ENCODE measurements around the gene RB1. TPM values are rescaled to one million over a fixed set of nuclear protein-coding genes. Genes with fewer than 3 reads are reported as not detected.

RB1 gene
- total RNA-seq, 1 experiment from 2014 or later: 57.1 TPM

GRCh38 chr13:48383384-48383783, 79.8 kb downstream of the RB1 start:
- no peaks in the 10 kb centered on the region for H3K4me1 ChIP-seq (ENCODE audit: insufficient read depth, low read length, poor library complexity, severe bottlenecking)
- DNase-seq (ENCODE audit: low spot score): no peak
- TF ChIP-seq CTCF (conservative IDR thresholded peaks at IDR 0.05; ENCODE audit: low read depth, low read length) (no peak), EZH2 (IDR thresholded peaks at IDR 0.05; ENCODE audit: borderline replicate concordance, low read depth, low read length, poor library complexity, severe bottlenecking) (no peak)
- H3K4me3 ChIP-seq (ENCODE audit: low read depth, low read length, poor library complexity, severe bottlenecking): no peak overlapping the region
- H3K36me3 ChIP-seq (ENCODE audit: insufficient read depth, low read length, poor library complexity, severe bottlenecking): peaks cover 15% of the 10 kb centered on the region
- H3K27ac ChIP-seq (ENCODE audit: low read depth, low read length, poor library complexity, severe bottlenecking): no peak overlapping the region
- CTCF ChIA-PET: no interaction called here
- BruUV-seq (replicated peaks): no TSS peak
- POLR2A ChIA-PET (ENCODE audit: low non-redundant PET): no interaction called here
- no peaks in the 10 kb centered on the region for H3K9me3 ChIP-seq (ENCODE audit: low read depth, low read length, poor library complexity, severe bottlenecking)
- no peaks in the 10 kb centered on the region for H3K27me3 ChIP-seq (replicated peaks; ENCODE audit: insufficient read depth, low read depth, low read length, poor library complexity)
- intact Hi-C loops (cut with micrococcal nuclease; ENCODE audit: unreplicated experiment): no loop called here

GRCh38 chr13:48386816-48387215, 83.3 kb downstream of the RB1 start:
- ChIA-PET POLR2A (ENCODE audit: low non-redundant PET) (no interaction called here), CTCF (no interaction called here)
- Histone ChIP-seq H3K27me3 (replicated peaks; ENCODE audit: insufficient read depth, low read depth, low read length, poor library complexity) (no peaks in the 10 kb centered on the region), H3K36me3 (ENCODE audit: insufficient read depth, low read length, poor library complexity, severe bottlenecking) (no peaks in the 10 kb centered on the region), H3K4me1 (ENCODE audit: insufficient read depth, low read length, poor library complexity, severe bottlenecking) (no peaks in the 10 kb centered on the region), H3K9me3 (ENCODE audit: low read depth, low read length, poor library complexity, severe bottlenecking) (no peaks in the 10 kb centered on the region), H3K4me3 (ENCODE audit: low read depth, low read length, poor library complexity, severe bottlenecking) (no peak overlapping the region), H3K27ac (ENCODE audit: low read depth, low read length, poor library complexity, severe bottlenecking) (no peak overlapping the region)
- no TSS peak for BruUV-seq (replicated peaks)
- TF ChIP-seq CTCF (conservative IDR thresholded peaks at IDR 0.05; ENCODE audit: low read depth, low read length): no peak
- TF ChIP-seq EZH2 (IDR thresholded peaks at IDR 0.05; ENCODE audit: borderline replicate concordance, low read depth, low read length, poor library complexity, severe bottlenecking): no peak
- intact Hi-C loops (cut with micrococcal nuclease; ENCODE audit: unreplicated experiment): no loop called here
- no peak for DNase-seq (ENCODE audit: low spot score)

- H3K36me3 ChIP-seq (ENCODE audit: insufficient read depth, low read length, poor library complexity, severe bottlenecking): no peaks in the 10 kb centered on the region
- BruUV-seq (replicated peaks): no TSS peak
- H3K27me3 ChIP-seq (replicated peaks; ENCODE audit: insufficient read depth, low read depth, low read length, poor library complexity): no peaks in the 10 kb centered on the region
- H3K27ac ChIP-seq (ENCODE audit: low read depth, low read length, poor library complexity, severe bottlenecking): no peak overlapping the region
- intact Hi-C loops (cut with micrococcal nuclease; ENCODE audit: unreplicated experiment): no loop called here
- no peaks in the 10 kb centered on the region for H3K9me3 ChIP-seq (ENCODE audit: low read depth, low read length, poor library complexity, severe bottlenecking)
- TF ChIP-seq CTCF (conservative IDR thresholded peaks at IDR 0.05; ENCODE audit: low read depth, low read length) (no peak), EZH2 (IDR thresholded peaks at IDR 0.05; ENCODE audit: borderline replicate concordance, low read depth, low read length, poor library complexity, severe bottlenecking) (no peak)
- no peaks in the 10 kb centered on the region for H3K4me1 ChIP-seq (ENCODE audit: insufficient read depth, low read length, poor library complexity, severe bottlenecking)
- H3K4me3 ChIP-seq (ENCODE audit: low read depth, low read length, poor library complexity, severe bottlenecking): no peak overlapping the region
- ChIA-PET CTCF (no interaction called here), POLR2A (ENCODE audit: low non-redundant PET) (no interaction called here)
- DNase-seq (ENCODE audit: low spot score): no peak
Observed at GRCh38 chr13:48391257-48391656, 87.7 kb downstream of the RB1 start.

Data from A673 (cell line).